Fibroblast of villous mesenchyme (primary cell): ENCODE results near the gene MT4. TPM values are rescaled to one million over a fixed set of nuclear protein-coding genes. Genes with fewer than 3 reads are reported as not detected.
A peak's percentile ranks its signal among the peaks of the same experiment; 100 is the strongest.

Source experiments
- DNase-seq: peaks from one replicate; pipeline ENCODE4 v3.0.0-alpha.2; 2010; ENCODE audit warnings: low read depth
- H3K4me3 ChIP-seq: 2 replicates; pipeline ENCODE4 v1.5.1; 2011; ENCODE audit warnings: low read depth, mild to moderate bottlenecking, low read length
- total RNA-seq: library from RNA; depleted of rRNA; stranded (reverse); fragments of >200 nt; gene quantifications from 2 replicates; pipeline ENCODE4 v1.2.3, GENCODE V29; 2012
- TF ChIP-seq, protein P1 (sequence below): IDR thresholded peaks from 2 replicates; pipeline ENCODE4 v1.5.1; 2012; ENCODE audit warnings: low read depth, mild to moderate bottlenecking, low read length; ENCODE audit not compliant: insufficient read depth

Gene MT4
- total RNA-seq, 1 donor, result not detected

DNA sequence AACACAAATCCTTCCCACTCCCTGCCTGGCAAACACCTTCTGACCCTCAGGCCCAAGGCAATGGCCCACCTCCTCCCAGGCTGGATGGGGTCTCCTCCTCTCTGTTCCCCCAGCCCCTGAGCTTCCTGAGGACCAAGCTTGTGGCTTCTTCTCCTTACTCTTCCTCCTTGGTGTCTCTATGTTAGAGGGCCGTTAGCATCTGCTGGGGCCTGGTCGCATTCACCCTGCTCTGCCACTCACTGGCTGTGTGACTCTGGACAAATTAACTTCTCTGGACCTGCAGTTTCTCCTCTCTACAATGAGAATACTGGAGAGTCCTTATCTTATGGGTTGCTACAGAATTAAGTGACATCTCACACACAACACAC lies 42.8 kb downstream of the MT4 start:
- no peak overlapping the region for H3K4me3 ChIP-seq
- TF ChIP-seq, protein P1, sequence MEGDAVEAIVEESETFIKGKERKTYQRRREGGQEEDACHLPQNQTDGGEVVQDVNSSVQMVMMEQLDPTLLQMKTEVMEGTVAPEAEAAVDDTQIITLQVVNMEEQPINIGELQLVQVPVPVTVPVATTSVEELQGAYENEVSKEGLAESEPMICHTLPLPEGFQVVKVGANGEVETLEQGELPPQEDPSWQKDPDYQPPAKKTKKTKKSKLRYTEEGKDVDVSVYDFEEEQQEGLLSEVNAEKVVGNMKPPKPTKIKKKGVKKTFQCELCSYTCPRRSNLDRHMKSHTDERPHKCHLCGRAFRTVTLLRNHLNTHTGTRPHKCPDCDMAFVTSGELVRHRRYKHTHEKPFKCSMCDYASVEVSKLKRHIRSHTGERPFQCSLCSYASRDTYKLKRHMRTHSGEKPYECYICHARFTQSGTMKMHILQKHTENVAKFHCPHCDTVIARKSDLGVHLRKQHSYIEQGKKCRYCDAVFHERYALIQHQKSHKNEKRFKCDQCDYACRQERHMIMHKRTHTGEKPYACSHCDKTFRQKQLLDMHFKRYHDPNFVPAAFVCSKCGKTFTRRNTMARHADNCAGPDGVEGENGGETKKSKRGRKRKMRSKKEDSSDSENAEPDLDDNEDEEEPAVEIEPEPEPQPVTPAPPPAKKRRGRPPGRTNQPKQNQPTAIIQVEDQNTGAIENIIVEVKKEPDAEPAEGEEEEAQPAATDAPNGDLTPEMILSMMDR, result no peak
- DNase-seq, result no peak

GRCh38 chr16:56608043-56608875 lies 43.4 kb downstream of the MT4 start, which contains the start of gene MT2A:
MT2A (plus strand) TSS chr16:56608584; CDS start chr16:56608656, 72 bp downstream.
- H3K4me3 ChIP-seq, result peak within 1 kb of the TSS; percentile 60
- TF ChIP-seq, protein P1, result peak; percentile 1
- peak; percentile 98 for DNase-seq

DNA sequence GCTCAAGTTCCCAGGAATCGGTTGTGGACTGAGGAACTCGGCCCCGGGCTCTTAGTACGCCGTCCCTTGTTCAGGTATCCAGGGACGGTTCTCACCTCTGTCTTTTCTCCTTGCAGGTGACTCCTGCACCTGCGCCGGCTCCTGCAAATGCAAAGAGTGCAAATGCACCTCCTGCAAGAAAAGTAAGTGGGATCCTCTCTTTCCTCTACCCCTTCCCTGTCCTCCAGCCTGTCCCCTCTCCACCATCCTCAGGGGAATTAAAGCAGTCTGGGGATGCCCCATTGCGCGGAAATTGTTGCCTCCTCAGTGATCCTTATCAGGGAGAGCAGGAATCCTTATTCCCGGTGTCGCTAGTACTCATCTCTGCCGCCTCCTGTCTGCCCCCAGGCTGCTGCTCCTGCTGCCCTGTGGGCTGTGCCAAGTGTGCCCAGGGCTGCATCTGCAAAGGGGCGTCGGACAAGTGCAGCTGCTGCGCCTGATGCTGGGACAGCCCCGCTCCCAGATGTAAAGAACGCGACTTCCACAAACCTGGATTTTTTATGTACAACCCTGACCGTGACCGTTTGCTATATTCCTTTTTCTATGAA lies 44.1 kb downstream of the MT4 start:
- H3K4me3 ChIP-seq, result peak overlapping the region; percentile 60
- DNase-seq, result peak; percentile 32
- TF ChIP-seq, protein P1, result no peak

- TF ChIP-seq, protein P1, result no peak
- peak overlapping the region; percentile 60 for H3K4me3 ChIP-seq
- DNase-seq, result peak; percentile 97
Measured at GRCh38 chr16:56609463-56609921, 44.6 kb downstream of the MT4 start.

GRCh38 chr16:56610017-56610608 lies 45.2 kb downstream of the MT4 start:
- TF ChIP-seq, protein P1, result no peak
- DNase-seq, result peak; percentile 93
- peak overlapping the region; percentile 60 for H3K4me3 ChIP-seq

DNA sequence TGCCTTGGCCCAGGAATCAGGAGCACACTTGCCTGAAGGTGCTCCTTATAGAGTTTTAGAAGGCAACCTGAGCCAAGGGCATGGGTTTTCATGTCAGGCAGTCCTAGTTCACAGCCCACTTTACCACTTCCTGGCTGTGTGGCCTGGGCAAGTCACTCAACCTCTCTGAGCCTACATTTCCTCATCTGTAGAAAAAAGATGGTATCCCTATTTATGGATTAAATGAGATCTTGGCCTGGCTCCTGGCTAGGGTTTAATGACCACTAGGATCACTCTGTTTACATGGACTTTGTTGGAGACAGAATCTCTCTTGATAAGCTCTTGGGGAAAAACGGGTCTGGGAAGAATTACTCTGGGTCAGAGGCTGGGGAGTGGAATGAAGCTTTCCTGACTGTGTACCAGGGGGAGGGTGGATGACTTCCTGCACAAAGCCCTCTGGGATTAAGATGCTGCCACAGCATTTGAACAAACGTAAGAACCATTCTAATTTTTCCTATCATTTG lies 45.8 kb downstream of the MT4 start:
- DNase-seq, result peak; percentile 95
- H3K4me3 ChIP-seq, result no peak overlapping the region
- TF ChIP-seq, protein P1, result no peak
